Measurements from ENCODE around the gene RGP1.

RGP1 gene

DNA sequence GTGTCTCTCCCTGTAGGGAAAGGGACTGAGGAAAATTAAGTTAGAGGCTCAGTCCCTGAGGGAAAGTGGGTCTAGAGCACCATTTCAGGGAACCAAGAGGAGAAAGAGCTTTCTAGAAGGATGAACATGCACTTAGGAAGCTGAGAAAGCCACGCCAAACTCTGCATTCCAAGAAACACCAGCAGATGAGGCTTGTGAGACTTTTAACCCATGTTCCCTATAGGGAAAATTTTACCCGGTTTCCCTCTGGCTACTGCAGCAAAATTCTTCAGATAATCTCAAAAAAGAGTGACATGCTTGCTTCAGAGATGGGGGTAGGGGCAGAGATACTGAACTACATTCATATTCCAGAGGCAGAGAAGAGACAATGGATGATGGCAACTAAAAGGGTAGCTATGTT lies 25.7 kb upstream of the RGP1 start:
- DNase-seq (ENCODE audit: low read depth) = no peak

DNA sequence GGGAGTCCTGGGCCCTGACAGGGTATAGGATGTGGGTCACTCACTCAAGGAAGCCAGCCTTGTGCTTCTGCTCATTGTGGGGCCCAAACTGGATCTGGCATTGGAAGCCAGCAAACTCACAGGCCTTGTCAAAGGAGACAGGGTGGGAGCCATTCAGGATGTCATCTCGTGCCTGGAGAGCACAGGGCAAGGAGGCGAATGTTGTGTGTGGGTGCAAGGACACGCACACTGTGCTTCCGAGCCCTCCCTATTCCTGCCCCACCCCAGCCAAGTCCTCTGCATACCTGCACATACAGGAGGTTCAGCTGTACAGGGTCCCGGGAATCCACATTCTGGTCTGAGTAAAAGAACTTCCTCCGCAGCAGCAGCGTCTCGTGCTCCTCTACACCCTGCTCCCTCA lies 25.2 kb upstream of the RGP1 start:
- no peak for DNase-seq (ENCODE audit: low read depth)

DNA sequence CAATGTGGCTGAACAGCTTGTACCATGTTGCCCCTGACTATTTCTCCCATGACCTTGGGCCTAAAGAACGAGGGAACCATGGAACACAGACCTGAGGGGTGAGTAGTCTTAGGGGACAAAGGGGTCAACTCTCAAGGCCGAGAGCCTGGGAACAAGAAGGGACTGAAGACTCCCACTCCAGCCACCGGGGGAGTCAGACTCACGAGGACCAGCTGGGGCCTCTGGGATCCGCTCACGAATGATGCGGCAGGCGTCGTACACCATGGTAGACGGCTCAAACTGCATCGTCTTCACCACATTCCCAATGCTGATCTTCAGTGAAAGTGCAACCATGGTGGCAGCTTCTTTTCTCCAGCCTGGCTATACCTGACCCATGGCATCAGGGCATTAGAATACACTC lies 23.7 kb upstream of the RGP1 start:
- DNase-seq (ENCODE audit: low read depth) = no peak

DNA sequence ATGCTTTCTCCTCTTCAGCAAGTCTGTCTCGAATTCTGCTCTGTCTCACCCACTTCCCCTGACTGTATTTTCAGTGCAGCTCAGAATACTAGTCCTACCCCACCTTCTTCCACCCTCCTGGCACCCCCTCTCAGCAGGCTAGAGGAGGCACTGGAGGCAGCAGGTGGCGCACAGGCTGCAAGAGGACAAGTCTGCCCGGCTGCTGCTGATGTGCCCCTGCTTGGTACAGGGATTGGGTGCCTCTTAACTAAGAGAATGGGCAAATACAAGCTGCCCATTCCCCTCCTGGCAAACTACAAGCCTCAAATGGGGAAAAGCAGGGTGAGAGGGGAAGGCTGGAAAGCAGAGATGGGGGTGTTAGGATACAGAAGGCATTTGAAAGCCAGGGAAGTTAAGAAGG lies 22.2 kb upstream of the RGP1 start:
- no peak for DNase-seq (ENCODE audit: low read depth)

DNA sequence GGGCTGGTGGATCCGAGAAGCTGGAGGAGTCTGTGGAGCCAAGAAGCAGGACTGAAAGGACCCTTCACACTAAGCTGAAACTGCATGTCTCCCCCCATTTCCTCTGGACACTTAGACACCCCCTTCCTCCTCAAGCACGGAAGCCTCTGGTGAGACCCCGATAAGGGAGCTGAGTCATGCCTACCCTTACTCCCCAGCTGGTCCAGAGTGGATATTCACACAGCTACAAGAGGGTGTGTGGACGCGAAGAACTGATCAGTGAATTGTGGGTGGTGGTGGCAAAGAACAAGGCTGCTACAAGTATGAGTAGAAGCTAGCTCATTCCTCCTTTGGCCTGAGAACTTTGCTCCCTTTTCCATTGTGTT lies 21.4 kb upstream of the RGP1 start:
- no peak for DNase-seq (ENCODE audit: low read depth)

DNA sequence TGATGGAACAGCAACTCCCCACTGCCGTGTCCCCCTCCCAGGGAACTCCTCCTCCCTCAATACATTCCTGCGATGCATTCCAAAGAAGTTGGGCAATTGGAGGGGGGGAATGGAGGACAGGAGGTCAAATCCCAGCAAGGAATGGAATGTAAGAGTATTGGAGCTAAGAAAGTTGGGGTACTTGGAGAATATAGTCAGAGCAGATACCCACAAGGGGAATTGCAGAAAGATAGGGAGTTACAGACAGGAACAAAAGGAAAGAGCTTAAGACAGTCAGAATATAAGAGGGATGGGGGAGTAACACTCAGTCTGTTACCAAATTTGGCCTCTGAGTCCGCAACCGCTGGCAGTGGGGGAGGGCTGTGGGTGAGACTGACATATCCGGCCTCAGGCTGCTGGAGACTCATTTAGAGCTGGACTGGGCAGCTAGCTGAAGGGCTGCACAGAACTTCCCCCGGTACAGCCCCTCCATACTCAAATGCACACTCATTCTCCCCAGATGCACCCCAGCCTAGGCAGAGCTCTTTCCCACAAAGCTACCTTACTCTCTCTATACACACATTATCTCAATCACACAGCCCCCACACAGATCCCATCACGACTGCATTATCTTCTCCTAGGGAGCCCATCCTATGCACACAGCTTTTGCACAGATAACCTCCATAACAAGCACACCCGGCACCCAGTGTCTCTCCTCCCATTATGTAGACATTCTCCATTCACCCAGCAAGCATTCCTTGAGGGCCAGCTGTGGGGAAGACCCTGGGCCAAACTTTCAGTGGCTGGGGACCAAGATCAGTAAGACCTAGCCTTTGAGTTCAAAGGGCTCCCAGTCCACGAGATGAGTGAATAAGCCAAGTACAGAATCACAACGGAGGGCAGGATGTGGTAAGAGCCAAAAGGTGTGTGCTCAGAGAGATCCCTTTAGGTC lies 20.8 kb upstream of the RGP1 start:
- DNase-seq (ENCODE audit: low read depth) = peak; percentile 80

DNA sequence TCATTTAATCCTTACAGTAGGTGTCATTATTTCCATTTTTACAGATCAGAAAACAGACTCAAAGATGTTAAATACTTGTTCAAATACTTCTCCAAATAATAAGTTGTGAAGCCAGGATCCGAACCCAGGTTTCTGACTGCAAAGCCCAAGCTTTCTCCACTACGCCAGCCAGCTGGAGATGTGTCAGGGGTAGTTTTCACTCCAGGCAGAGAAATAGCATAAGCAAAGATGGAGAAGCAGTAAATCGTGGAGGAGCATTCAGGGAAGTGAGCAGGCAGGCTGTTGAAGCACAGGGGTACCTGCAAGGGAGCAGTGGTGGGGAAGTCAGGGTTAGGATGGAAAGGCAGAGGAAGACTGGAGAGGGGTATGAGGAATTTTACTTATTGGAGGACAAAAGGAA lies 20.0 kb upstream of the RGP1 start:
- DNase-seq (ENCODE audit: low read depth) = no peak

DNA sequence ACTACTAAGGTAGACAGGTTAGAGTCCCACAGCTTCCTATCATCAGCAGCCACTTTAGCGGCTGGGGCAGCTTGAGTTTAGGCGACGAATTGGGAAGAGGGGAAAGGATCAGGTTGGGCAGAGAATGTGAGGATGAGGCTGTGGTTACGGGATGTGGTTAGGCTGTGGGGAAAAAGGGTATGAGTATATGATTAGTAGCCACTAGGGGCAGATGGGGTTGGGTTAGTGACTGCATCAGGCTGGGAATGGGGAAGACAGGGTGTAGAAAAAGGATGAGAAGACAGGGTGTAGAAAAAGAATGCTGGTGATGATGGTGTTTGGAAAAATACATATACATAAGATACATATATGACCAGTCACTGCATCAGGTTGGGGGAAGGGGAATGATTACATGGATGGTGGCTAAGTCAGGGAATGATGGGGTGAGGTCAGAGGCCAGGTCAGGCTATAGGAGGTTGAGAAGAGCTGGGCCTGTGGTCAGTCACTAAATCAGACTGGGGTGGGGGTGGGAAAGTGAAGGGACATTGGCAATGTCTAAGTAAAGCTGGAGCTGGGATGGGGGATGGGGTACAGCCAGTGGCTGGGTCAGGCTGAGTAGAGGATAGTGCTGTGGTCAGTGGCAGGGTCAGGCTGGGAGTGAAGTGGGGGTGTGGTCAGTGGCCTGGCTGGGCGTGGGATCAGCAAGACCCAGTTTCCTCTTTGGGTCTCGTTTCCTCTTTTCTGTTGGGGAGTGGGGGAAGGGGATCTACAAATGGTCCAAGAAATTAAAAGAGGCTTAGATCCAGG lies 19.2 kb upstream of the RGP1 start:
- DNase-seq (ENCODE audit: low read depth) = peak; percentile 75

DNA sequence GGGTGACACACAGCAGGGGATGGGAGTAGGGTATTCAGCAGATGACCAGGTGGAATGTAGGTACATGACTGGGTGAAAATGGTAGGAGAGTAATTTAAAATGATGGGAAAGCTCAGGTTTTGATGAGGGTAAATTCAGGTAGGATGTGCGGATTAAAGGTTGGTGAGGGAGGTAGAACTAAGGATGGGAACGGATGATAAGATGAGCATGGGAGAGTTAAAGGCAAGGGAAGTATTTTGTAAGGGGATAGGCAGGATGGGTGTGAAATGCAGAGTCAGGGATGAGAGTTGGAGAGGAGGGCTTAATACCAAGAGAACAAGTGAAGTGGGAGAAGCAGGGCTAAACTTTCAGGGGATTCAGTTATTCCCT lies 18.6 kb upstream of the RGP1 start:
- no peak for DNase-seq (ENCODE audit: low read depth)

DNA sequence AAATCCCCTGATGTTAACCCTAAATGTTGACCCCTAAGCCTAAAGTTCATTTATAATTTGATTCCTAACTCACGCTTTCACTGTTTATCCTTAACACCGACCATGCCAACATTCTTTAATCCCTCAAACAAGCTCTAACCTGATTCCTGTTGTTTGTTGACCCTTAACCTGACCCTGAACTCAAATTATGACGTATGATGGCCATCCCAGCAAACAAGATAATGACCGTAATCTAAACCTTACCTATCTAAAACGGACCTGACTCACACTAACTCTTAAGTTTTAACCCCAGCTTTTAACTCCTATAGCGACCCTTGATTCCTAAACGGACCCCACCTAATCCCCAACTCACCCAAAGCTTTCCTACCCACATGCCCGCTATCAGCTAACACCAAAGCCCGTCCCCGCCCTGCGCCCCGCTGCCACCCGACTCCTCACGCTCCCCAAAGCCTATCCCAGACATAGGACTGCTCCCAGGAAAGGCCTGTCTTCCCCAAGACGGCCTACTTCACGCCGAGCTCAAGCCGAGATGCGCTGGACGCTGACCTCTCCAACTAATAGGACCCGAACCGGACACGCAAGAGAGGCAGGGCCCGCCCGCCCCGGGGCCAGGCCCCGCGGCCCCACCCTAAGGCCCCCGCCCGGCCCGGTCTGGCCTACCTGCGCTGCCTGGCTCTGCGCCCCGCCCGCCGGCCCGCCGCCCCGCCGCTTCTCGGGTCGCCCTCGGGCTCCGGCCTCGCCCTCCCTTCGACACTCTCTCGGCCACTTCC lies 17.5 kb upstream of the RGP1 start:
- no peak for DNase-seq (ENCODE audit: low read depth)

DNA sequence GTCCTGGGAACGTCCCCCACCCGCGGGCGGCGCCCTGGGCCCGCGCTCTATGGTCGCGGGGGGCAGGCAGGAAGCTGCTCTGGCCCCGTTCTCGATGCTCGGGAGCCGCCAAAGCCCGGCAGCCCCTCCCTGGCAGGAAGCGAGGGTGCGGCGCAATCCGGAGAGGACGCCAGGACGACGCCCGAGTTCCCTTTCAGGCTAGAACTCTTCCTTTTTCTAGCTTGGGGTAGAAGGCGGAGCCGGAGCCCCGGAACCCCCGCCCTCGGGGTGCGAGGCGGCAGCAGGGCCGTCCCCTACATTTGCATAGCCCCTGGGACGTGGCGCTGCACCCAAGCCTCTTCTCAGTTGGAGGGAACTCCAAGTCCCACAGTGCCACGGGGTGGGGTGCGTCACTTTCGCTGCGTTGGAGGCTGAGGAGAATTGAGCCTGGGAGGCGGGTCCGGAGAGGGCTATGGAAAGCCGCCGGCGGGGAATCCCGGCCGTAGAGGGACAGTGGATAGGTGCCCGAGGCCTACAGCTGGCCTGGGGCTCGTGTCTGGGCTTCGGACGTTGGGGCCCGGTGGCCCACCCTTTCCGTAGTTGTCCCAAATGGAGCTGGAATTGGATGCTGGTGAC lies 16.8 kb upstream of the RGP1 start, which contains the start of the genes CREB3 and TLN1:
TSS of gene CREB3 (plus strand) at position 482 of the 615 bp plus-strand sequence. CDS start at position 589, 107 bp downstream.
TSS of gene TLN1 (minus strand) at position 11 of the 615 bp plus-strand sequence. CDS start 6,501 bp downstream, outside the sequence.
- DNase-seq (ENCODE audit: low read depth) = peak; percentile 99

DNA sequence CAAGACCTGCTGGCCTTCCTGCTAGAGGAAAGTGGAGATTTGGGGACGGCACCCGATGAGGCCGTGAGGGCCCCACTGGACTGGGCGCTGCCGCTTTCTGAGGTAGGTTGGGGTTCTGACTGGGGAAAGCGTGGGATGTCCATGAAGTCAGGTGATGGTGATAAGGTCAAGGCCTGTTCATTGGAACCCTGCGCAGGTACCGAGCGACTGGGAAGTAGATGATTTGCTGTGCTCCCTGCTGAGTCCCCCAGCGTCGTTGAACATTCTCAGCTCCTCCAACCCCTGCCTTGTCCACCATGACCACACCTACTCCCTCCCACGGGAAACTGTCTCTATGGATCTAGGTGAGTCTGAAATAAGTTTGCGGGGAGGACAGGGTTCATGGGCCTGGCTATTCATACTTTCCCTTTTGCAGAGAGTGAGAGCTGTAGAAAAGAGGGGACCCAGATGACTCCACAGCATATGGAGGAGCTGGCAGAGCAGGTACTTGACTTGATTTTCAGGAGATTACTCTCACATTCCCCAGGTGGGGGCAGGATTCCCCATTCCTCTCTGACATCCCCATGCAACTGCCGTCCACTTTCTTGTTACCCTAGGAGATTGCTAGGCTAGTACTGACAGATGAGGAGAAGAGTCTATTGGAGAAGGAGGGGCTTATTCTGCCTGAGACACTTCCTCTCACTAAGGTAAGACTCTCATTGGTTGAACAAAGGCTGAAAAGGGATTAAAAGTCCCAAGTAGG lies 16.1 kb upstream of the RGP1 start:
- no peak for DNase-seq (ENCODE audit: low read depth)

DNA sequence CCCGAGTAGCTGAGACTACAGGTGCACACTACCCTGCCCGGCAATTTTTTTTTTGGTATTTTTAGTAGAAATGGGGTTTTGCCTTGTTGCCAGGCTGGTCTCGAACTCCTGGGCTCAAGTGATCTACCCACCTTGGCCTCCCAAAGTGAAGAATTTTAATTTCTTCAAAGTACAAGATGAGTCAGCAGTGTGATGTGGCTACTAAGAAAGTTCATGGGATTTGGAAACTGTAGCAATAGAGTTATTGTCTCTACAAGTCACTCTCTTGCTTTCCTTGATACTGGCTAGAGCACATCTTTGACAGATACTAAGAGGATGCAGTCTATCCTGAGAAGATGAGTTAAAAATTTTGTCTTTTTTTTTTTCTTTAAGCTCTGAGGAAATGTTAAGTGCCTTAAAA lies 15.0 kb upstream of the RGP1 start:
- no peak for DNase-seq (ENCODE audit: low read depth)

DNA sequence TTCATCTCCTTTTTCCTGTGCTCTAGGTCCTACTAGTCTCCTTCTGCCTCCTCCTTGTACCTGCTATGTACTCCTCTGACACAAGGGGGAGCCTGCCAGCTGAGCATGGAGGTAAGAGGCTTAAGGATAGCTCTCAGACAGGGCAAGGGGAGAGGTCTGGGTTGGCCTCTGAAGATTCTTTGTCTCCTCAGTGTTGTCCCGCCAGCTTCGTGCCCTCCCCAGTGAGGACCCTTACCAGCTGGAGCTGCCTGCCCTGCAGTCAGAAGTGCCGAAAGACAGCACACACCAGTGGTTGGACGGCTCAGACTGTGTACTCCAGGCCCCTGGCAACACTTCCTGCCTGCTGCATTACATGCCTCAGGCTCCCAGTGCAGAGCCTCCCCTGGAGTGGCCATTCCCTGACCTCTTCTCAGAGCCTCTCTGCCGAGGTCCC lies 12.9 kb upstream of the RGP1 start:
- DNase-seq (ENCODE audit: low read depth) = no peak

DNA sequence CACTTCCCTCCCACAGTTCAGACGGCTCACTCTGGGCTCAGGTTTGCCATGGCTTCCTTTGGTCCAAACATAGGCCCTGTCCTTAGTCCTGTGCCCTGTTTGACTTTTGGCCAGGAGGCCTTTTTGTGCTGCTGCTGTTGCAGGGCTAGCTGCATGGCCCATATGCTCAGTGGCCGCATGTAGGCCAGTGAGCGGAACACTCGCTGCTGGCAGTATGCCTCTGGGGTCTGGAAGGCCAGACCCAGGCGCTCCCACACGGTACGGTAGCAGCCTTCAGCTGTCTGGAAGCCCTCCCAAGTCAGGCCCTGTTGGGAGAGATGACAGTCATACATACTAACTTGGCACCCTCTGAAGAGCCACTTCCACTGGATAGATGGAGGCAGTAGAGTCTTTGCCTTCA lies 11.9 kb upstream of the RGP1 start:
- DNase-seq (ENCODE audit: low read depth) = no peak

DNA sequence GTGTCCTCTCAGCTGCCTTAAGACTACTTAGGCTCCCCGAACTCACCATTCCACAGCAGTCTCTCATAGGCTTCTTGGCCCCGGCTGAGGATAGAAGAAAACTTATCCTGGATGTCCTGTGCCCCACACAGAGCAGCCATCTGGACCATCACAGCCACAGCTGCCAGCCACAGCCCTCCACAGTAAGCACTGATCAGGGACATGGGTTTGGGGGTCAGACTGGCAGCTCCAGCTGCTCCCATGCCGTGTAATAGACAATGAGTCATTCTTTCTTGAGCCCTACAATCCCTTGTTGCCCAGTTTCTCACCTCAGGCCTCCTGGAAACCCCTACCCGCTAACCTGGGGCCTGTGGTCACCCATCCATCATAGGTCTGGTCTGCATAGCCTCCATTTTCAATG lies 10.9 kb upstream of the RGP1 start:
- DNase-seq (ENCODE audit: low read depth) = no peak

DNA sequence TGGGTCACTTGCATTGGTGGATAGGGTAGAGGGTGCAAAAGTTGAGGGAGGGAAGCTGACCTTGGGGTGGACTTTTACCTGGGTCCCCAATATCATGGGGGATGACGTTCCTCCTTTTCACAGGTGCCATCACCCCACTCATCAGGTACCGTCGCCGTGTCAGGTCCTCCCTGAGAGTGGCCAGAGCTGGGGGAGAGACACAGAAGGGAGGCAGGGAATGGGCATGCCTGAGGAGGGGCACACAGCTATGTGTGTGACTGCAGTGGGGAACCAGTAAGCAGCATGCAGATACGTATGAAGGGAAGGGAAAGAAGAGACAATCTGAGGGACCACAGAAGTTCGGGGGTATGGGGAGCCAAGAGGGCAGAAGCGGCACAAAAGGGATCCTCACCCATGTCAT lies 10.2 kb upstream of the RGP1 start:
- DNase-seq (ENCODE audit: low read depth) = no peak

DNA sequence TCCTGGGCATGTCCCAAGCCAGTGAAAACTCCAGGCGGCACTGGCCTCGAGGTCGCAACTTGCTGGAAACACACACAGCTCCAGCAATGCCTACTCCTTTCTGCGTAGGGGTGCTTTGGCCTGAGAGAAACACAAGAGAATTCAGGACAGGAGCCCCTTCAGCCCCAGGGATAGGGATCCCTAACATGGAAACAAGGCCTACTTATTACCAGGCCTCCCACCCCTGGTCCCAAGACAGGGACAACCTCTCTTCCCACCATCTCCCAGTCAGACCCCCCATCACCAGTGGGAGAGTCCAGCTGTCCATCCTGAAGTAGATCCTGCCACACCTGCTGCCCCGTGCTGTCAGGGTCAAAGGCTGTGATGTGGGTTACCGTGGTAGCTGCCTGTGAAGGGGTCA lies 8.8 kb upstream of the RGP1 start:
- DNase-seq (ENCODE audit: low read depth) = no peak

DNA sequence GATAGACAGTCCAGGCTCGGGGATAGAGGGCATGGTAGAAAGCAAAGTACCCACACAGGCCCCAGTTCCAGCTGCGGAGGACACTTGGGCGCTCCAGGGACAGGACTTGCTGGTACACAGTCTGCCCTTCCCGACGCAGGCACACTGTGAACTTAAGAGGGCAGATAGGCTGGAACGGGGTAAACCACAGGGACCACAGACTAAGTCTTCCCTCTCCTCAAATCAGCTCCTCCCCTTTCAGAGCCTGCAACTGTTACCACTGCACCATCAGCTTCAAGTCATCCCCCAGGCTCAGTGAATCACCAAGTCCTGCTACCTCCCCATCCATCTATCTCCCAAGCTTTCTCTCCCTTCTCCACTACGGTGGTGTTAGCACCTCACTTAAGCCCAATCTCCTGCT lies 7.3 kb upstream of the RGP1 start:
- DNase-seq (ENCODE audit: low read depth) = no peak

DNA sequence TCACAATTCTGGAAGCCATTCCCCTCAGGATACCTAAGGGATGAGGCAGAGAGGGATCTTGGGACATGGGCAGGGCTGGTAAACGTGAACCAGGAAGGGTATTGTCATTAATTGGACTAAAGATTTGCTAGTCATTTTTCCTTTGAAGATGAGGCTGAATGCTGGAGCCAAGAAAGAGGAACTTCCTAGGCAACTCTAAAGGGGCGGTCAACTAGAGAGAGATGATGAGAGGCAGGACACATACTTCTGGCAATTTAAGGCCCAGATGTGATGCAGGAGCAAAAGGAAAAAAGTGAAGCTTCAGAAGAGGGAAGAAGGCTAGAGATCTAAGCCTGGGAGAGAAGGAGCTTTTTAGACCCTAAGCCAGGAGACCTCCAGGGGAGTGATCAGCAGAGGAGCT lies 5.6 kb upstream of the RGP1 start:
- DNase-seq (ENCODE audit: low read depth) = no peak

DNA sequence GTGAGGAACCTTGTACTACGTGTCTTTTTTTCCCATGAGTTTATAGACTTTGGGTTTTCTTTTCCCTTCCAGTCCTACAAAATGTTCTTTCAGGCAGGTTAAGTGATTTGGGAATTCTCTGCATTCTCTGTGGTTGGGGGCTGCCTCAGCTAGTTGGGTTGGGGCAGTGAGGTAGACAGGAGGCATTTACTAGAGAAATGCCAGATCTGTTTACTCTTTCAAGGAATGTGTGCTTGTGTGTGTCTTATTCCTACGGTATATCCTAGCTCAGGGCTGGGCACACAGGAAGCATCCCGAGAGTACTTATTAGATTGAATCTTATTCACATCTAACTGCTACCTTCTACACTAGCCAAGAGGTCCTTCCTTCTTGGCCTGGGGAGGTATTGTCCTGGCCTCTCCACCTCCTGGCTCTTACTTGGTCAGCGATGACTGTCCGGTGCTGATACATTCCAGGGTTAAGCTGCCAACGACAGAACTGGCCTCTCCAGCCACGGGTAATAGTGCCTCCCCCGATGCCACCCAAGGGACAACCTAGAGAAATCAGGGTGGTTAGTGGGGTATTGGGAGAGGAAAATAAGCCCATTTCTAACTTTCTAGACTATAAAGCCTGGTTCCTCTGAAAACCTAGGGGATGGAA lies 5.1 kb upstream of the RGP1 start:
- no peak for DNase-seq (ENCODE audit: low read depth)
